ENCODE measurements around the gene DNAJA4.
"Not testable (repeated sequence)": the region's sequence is repeated elsewhere in the genome, so short reads cannot be mapped to it uniquely, and the experiment has no call there.

DNAJA4 gene

GRCh38 chr15:78236491-78236890, 27.9 kb upstream of the DNAJA4 start:
- H3K9me3 Mint-ChIP-seq = no peaks in the 10 kb centered on the region
- H3K4me1 Mint-ChIP-seq = peaks cover 4% of the 10 kb centered on the region
- DNase-seq = no peak
- H3K36me3 Mint-ChIP-seq (ENCODE audit: low read depth) = no peaks in the 10 kb centered on the region
- no peak for ATAC-seq
- peaks cover 6% of the 10 kb centered on the region for H3K27me3 Mint-ChIP-seq
- H3K4me3 Mint-ChIP-seq = no peak overlapping the region
- H3K27ac Mint-ChIP-seq = no peak overlapping the region

- H3K27ac Mint-ChIP-seq = no peak overlapping the region
- H3K27me3 Mint-ChIP-seq = peaks cover 6% of the 10 kb centered on the region
- H3K36me3 Mint-ChIP-seq (ENCODE audit: low read depth) = no peaks in the 10 kb centered on the region
- no peak overlapping the region for H3K4me3 Mint-ChIP-seq
- H3K4me1 Mint-ChIP-seq = peaks cover 4% of the 10 kb centered on the region
- ATAC-seq = no peak
- no peaks in the 10 kb centered on the region for H3K9me3 Mint-ChIP-seq
- DNase-seq = no peak
Measured at GRCh38 chr15:78237146-78237545, 27.2 kb upstream of the DNAJA4 start.

- ATAC-seq (no peak), DNase-seq (no peak)
- Mint-ChIP-seq H3K4me3 (no peak overlapping the region), H3K9me3 (no peaks in the 10 kb centered on the region), H3K4me1 (peaks cover under 1% of the 10 kb centered on the region), H3K27ac (no peak overlapping the region), H3K36me3 (ENCODE audit: low read depth) (no peaks in the 10 kb centered on the region), H3K27me3 (peaks cover 2% of the 10 kb centered on the region)
Measured at GRCh38 chr15:78239811-78240210, 24.6 kb upstream of the DNAJA4 start.

DNA sequence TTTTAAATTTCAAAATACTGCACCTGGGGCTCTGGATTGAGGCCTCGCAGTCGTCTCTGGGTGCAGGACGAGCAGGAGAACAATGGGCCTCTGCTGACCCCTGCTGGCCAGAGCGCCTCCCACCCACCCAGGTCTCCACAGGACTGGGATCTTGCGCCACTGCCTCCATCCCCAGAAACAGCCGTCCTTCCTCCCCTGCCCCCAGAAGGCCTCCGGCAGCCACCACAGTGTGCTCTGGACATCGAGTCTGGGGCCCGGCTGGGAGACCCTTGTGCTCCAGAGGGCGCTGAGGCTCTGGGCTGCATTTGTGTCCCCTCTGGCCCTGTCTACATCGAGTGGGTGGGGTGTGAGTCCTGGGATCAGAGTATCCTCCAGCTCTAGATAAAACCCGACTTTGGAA, 23.3 kb upstream of the DNAJA4 start:
- DNase-seq (peak; percentile 90), ATAC-seq (peak; percentile 86)
- Mint-ChIP-seq H3K9me3 (no peaks in the 10 kb centered on the region), H3K4me1 (no peaks in the 10 kb centered on the region), H3K27me3 (peaks cover 2% of the 10 kb centered on the region), H3K4me3 (no peak overlapping the region), H3K27ac (no peak overlapping the region), H3K36me3 (ENCODE audit: low read depth) (no peaks in the 10 kb centered on the region)

- peak; percentile 20 for DNase-seq
- peaks cover 2% of the 10 kb centered on the region for H3K27me3 Mint-ChIP-seq
- no peaks in the 10 kb centered on the region for H3K4me1 Mint-ChIP-seq
- H3K36me3 Mint-ChIP-seq (ENCODE audit: low read depth) = no peaks in the 10 kb centered on the region
- ATAC-seq = peak; percentile 35
- no peak overlapping the region for H3K4me3 Mint-ChIP-seq
- no peaks in the 10 kb centered on the region for H3K9me3 Mint-ChIP-seq
- H3K27ac Mint-ChIP-seq = no peak overlapping the region
Measured at GRCh38 chr15:78242128-78242527, 22.2 kb upstream of the DNAJA4 start.

DNA sequence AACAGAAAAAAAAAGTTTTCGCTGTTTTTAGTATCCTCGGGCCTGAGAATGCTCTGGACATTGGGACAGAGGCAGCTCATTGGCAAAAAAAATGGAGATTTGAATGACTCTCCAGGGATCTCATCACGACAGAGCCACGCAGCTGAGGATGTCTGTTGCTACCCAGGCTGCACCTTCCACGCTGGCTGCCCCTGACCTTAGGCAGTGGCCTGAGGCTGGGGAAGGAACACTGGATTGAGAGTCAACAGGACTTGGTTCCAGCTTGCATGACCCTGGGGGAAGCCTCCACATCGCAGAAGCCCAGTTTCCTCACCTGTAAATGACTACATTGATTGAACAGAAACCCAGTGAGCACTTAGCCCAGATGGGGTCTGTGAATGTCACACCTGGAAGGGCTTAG, 21.3 kb upstream of the DNAJA4 start:
- Mint-ChIP-seq H3K36me3 (ENCODE audit: low read depth) (no peaks in the 10 kb centered on the region), H3K4me1 (no peaks in the 10 kb centered on the region), H3K27me3 (peaks cover 2% of the 10 kb centered on the region), H3K4me3 (no peak overlapping the region), H3K27ac (no peak overlapping the region), H3K9me3 (no peaks in the 10 kb centered on the region)
- ATAC-seq = no peak
- DNase-seq = no peak

GRCh38 chr15:78243491-78243941, 20.8 kb upstream of the DNAJA4 start:
- Mint-ChIP-seq H3K36me3 (ENCODE audit: low read depth) (no peaks in the 10 kb centered on the region), H3K27ac (no peak overlapping the region), H3K4me3 (no peak overlapping the region), H3K27me3 (peaks cover 2% of the 10 kb centered on the region), H3K4me1 (no peaks in the 10 kb centered on the region), H3K9me3 (no peaks in the 10 kb centered on the region)
- DNase-seq = no peak
- no peak for ATAC-seq

- Mint-ChIP-seq H3K36me3 (ENCODE audit: low read depth) (no peaks in the 10 kb centered on the region), H3K4me3 (no peak overlapping the region), H3K4me1 (no peaks in the 10 kb centered on the region), H3K9me3 (no peaks in the 10 kb centered on the region), H3K27me3 (peaks cover 2% of the 10 kb centered on the region), H3K27ac (no peak overlapping the region)
- ATAC-seq (no peak), DNase-seq (no peak)
Measured at GRCh38 chr15:78244101-78244500, 20.3 kb upstream of the DNAJA4 start.

GRCh38 chr15:78244893-78245292, 19.5 kb upstream of the DNAJA4 start:
- H3K36me3 Mint-ChIP-seq (ENCODE audit: low read depth) = no peaks in the 10 kb centered on the region
- ATAC-seq (no peak), DNase-seq (no peak)
- H3K27me3 Mint-ChIP-seq = peaks cover 2% of the 10 kb centered on the region
- H3K4me3 Mint-ChIP-seq = no peak overlapping the region
- H3K27ac Mint-ChIP-seq = no peak overlapping the region
- no peaks in the 10 kb centered on the region for H3K4me1 Mint-ChIP-seq
- H3K9me3 Mint-ChIP-seq = no peaks in the 10 kb centered on the region

GRCh38 chr15:78245392-78245791, 19.0 kb upstream of the DNAJA4 start:
- H3K36me3 Mint-ChIP-seq (ENCODE audit: low read depth); H3K27ac Mint-ChIP-seq; H3K27me3 Mint-ChIP-seq; H3K4me1 Mint-ChIP-seq; DNase-seq; H3K9me3 Mint-ChIP-seq; ATAC-seq; H3K4me3 Mint-ChIP-seq: not testable (repeated sequence)

- H3K27me3 Mint-ChIP-seq; H3K4me1 Mint-ChIP-seq; ATAC-seq; H3K36me3 Mint-ChIP-seq (ENCODE audit: low read depth); H3K27ac Mint-ChIP-seq; H3K4me3 Mint-ChIP-seq; DNase-seq; H3K9me3 Mint-ChIP-seq: not testable (repeated sequence)
Measured at GRCh38 chr15:78245976-78246620, 18.3 kb upstream of the DNAJA4 start.

DNA sequence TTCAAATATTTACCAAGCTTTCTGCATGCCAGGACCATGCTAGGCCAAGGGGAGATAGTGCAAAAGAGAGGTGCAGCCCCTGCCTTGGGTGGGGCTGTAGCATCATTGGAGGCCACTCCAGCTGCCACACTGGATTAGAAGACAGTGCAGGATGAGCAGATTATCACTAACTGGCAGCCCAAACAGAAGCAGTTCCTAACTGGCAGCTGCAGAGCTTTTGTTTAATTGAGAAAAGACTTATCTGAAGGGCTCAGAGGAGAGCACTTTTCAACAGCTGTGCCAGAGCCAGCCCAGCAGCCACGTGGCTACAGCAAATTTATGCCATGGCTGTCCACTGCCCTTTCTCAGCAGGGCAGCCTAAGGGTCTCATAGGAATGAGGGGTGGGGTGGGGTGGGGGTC, 16.5 kb upstream of the DNAJA4 start:
- Mint-ChIP-seq H3K36me3 (ENCODE audit: low read depth) (no peaks in the 10 kb centered on the region), H3K27ac (no peak overlapping the region), H3K9me3 (no peaks in the 10 kb centered on the region), H3K4me3 (no peak overlapping the region), H3K27me3 (no peaks in the 10 kb centered on the region), H3K4me1 (no peaks in the 10 kb centered on the region)
- DNase-seq (no peak), ATAC-seq (no peak)

- Mint-ChIP-seq H3K4me1 (no peaks in the 10 kb centered on the region), H3K36me3 (ENCODE audit: low read depth) (no peaks in the 10 kb centered on the region), H3K27me3 (no peaks in the 10 kb centered on the region), H3K27ac (no peak overlapping the region), H3K9me3 (no peaks in the 10 kb centered on the region), H3K4me3 (no peak overlapping the region)
- ATAC-seq = no peak
- DNase-seq = no peak
Measured at GRCh38 chr15:78249131-78249530, 15.2 kb upstream of the DNAJA4 start.

- no peak overlapping the region for H3K4me3 Mint-ChIP-seq
- DNase-seq (no peak), ATAC-seq (no peak)
- H3K9me3 Mint-ChIP-seq = no peaks in the 10 kb centered on the region
- H3K27me3 Mint-ChIP-seq = no peaks in the 10 kb centered on the region
- H3K4me1 Mint-ChIP-seq = no peaks in the 10 kb centered on the region
- no peaks in the 10 kb centered on the region for H3K36me3 Mint-ChIP-seq (ENCODE audit: low read depth)
- no peak overlapping the region for H3K27ac Mint-ChIP-seq
Measured at GRCh38 chr15:78251136-78251535, 13.2 kb upstream of the DNAJA4 start.

- Mint-ChIP-seq H3K4me1 (no peaks in the 10 kb centered on the region), H3K36me3 (ENCODE audit: low read depth) (no peaks in the 10 kb centered on the region), H3K9me3 (no peaks in the 10 kb centered on the region), H3K4me3 (no peak overlapping the region), H3K27ac (no peak overlapping the region), H3K27me3 (no peaks in the 10 kb centered on the region)
- DNase-seq (no peak), ATAC-seq (no peak)
Measured at GRCh38 chr15:78255421-78256043, 8.8 kb upstream of the DNAJA4 start.

- Mint-ChIP-seq H3K27me3 (no peaks in the 10 kb centered on the region), H3K9me3 (no peaks in the 10 kb centered on the region), H3K36me3 (ENCODE audit: low read depth) (no peaks in the 10 kb centered on the region), H3K4me1 (no peaks in the 10 kb centered on the region), H3K27ac (no peak overlapping the region), H3K4me3 (no peak overlapping the region)
- no peak for DNase-seq
- ATAC-seq = no peak
Measured at GRCh38 chr15:78256044-78256437, 8.3 kb upstream of the DNAJA4 start.
